Neuronal stem cell (in vitro differentiated cells): ENCODE data around the gene DPPA2.
"Not testable (repeated sequence)": the region's sequence is repeated elsewhere in the genome, so short reads cannot be mapped to it uniquely, and the experiment has no call there.

Experiments
- DNase-seq: peaks from one replicate; pipeline ENCODE4 v3.0.0-alpha.2; 2013; ENCODE audit warnings: low spot score
- H2AFZ ChIP-seq: one replicate; pipeline ENCODE4 v1.6.1; 2013; ENCODE audit warnings: mild to moderate bottlenecking, low read length, inconsistent platforms
- H2AK5ac ChIP-seq: 2 replicates; pipeline ENCODE4 v1.6.1; 2013; ENCODE audit warnings: low read depth, mild to moderate bottlenecking, inconsistent platforms, low read length, moderate library complexity, mixed read lengths
- H2BK120ac ChIP-seq: 2 replicates; pipeline ENCODE4 v1.6.1; 2013; ENCODE audit warnings: low read depth, mild to moderate bottlenecking, inconsistent platforms, low read length, moderate library complexity, mixed read lengths
- H2BK12ac ChIP-seq: one replicate; pipeline ENCODE4 v1.6.1; 2013; ENCODE audit warnings: low read length, inconsistent platforms
- H2BK15ac ChIP-seq: 2 replicates; pipeline ENCODE4 v1.6.1; 2013; ENCODE audit warnings: mild to moderate bottlenecking, low read length, inconsistent platforms, mixed read lengths
- H2BK5ac ChIP-seq: one replicate; pipeline ENCODE4 v1.6.1; 2013; ENCODE audit warnings: inconsistent platforms, mild to moderate bottlenecking, low read length, moderate library complexity
- H3K14ac ChIP-seq: one replicate; pipeline ENCODE4 v1.6.1; 2013; ENCODE audit warnings: low read length, inconsistent platforms
- H3K18ac ChIP-seq: 2 replicates; pipeline ENCODE4 v1.6.1; 2013; ENCODE audit warnings: low read length, inconsistent platforms
- H3K23ac ChIP-seq: 2 replicates; pipeline ENCODE4 v1.6.1; 2013; ENCODE audit warnings: low read depth, mild to moderate bottlenecking, mixed read lengths, low read length, inconsistent platforms; ENCODE audit not compliant: poor library complexity
- H3K27ac ChIP-seq: replicated peaks from 3 replicates; pipeline ENCODE4 v1.5.1; 2013; ENCODE audit warnings: low read length, inconsistent platforms
- H3K27me3 ChIP-seq, 3 experiments: 2 replicates each; pipeline ENCODE4 v1.6.1; 2013; ENCODE audit warnings: low read length in 3 of 3, mild to moderate bottlenecking in 2 of 3, inconsistent platforms in 1 of 3, low read depth in 1 of 3, mixed read lengths in 1 of 3, moderate library complexity in 1 of 3; ENCODE audit not compliant: control insufficient read depth in 3 of 3, insufficient read depth in 3 of 3
- H3K36me3 ChIP-seq, 2 donors: replicated peaks in 1 of 2; 2 replicates each; pipeline ENCODE4 v1.6.1; 2013; ENCODE audit warnings: low read length in 2 of 2; ENCODE audit not compliant: control insufficient read depth in 2 of 2, insufficient read depth in 2 of 2
- H3K4ac ChIP-seq: 2 replicates; pipeline ENCODE4 v1.6.1; 2013; ENCODE audit warnings: inconsistent platforms, mild to moderate bottlenecking, low read length, moderate library complexity
- H3K4me1 ChIP-seq, 2 donors: 1 replicate in 1 of 2; 2 replicates in 1 of 2; pipeline ENCODE4 v1.6.1; 2013; ENCODE audit warnings: low read length in 2 of 2, low read depth in 1 of 2; ENCODE audit not compliant: control insufficient read depth in 2 of 2, insufficient read depth in 1 of 2
- H3K4me2 ChIP-seq: one replicate; pipeline ENCODE4 v1.6.1; 2013; ENCODE audit warnings: mild to moderate bottlenecking, low read length, inconsistent platforms; ENCODE audit not compliant: insufficient read depth, poor library complexity, severe bottlenecking
- H3K4me3 ChIP-seq, 2 donors: 2 replicates each; pipeline ENCODE4 v1.5.1; 2013; ENCODE audit warnings: low read length in 2 of 2, mild to moderate bottlenecking in 2 of 2, inconsistent platforms in 1 of 2, moderate library complexity in 1 of 2
- H3K79me1 ChIP-seq: one replicate; pipeline ENCODE4 v1.6.1; 2013; ENCODE audit warnings: low read depth, mild to moderate bottlenecking, inconsistent platforms, low read length, moderate library complexity
- H3K9ac ChIP-seq: one replicate; pipeline ENCODE4 v1.6.1; 2013; ENCODE audit warnings: mild to moderate bottlenecking, low read depth, low read length, inconsistent platforms; ENCODE audit not compliant: poor library complexity
- H3K9me3 ChIP-seq, 2 donors: replicated peaks in 1 of 2; 2 replicates each; pipeline versions ENCODE3 to v1.6.1; 2013; ENCODE audit warnings: low read length in 2 of 2, mild to moderate bottlenecking in 2 of 2, inconsistent platforms in 1 of 2, low read depth in 1 of 2, mixed read lengths in 1 of 2, moderate library complexity in 1 of 2; ENCODE audit not compliant: control insufficient read depth in 2 of 2, insufficient read depth in 1 of 2
- H4K8ac ChIP-seq: one replicate; pipeline ENCODE4 v1.6.1; 2013; ENCODE audit warnings: low read depth, mild to moderate bottlenecking, inconsistent platforms, low read length, moderate library complexity
- H4K91ac ChIP-seq: one replicate; pipeline ENCODE4 v1.6.1; 2013; ENCODE audit warnings: low read length, low read depth, mild to moderate bottlenecking, inconsistent platforms; ENCODE audit not compliant: poor library complexity
- WGBS, 2 donors: extraction: QIAGEN DNeasy Blood & Tissue Kit; methylation state at CpG; one replicate each; pipeline ENCODE4 v1.1.7; 2013; ENCODE audit warnings: missing lambda C conversion rate in 2 of 2, mixed read lengths in 1 of 2; ENCODE audit not compliant: insufficient read length in 2 of 2, insufficient replicate concordance in 1 of 2; ENCODE audit errors: extremely low coverage in 2 of 2; 5-methylcytosine and 5-hydroxymethylcytosine counted together

DPPA2 gene

DNA sequence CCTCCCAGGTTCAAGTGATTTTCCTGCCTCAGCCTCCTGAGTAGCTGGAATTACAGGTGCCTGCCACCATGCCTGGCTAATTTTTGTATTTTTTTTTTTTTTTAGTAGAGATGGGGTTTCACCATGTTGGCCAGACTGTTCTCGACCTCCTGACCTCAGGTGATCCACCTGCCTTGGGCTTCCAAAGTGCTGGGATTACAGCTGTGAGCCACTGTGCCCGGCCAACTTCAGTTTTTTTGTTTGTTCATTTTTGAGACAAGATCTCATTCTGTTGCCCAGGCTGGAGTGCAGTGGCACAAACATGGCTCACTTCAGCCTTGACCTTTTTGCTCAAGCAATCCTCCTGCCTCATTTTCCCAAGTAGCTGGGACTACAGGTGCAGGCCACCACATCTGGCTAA, 42.5 kb upstream of the DPPA2 start:
- DNase-seq, H4K8ac ChIP-seq, H3K4ac ChIP-seq, H3K23ac ChIP-seq, H4K91ac ChIP-seq, H3K14ac ChIP-seq, H3K4me2 ChIP-seq, H2BK5ac ChIP-seq, H2AK5ac ChIP-seq, H2AFZ ChIP-seq, H3K9ac ChIP-seq, H2BK15ac ChIP-seq, H3K4me3 ChIP-seq, H2BK12ac ChIP-seq, H3K9me3 ChIP-seq, H3K27ac ChIP-seq, H3K36me3 ChIP-seq, H3K27me3 ChIP-seq, H3K79me1 ChIP-seq: not testable (repeated sequence)
- Histone ChIP-seq H3K18ac (peak overlapping the region; percentile 25), H2BK120ac (peak overlapping the region; percentile 53), H3K4me1 (peaks cover 5 to 13% of the 10 kb centered on the region in 2 donors)
- no CpG with 5 or more reads among the region's 2 CpGs for WGBS, 2 donors

GRCh38 chr3:109356442-109357155, 40.3 kb upstream of the DPPA2 start:
- no peak overlapping the region for H3K4me2 ChIP-seq
- H3K36me3 ChIP-seq = no peaks in the 10 kb centered on the region
- H3K4me3 ChIP-seq = no peak overlapping the region
- H3K27me3 ChIP-seq = no peaks in the 10 kb centered on the region
- no peak overlapping the region for H4K8ac ChIP-seq
- H2BK12ac ChIP-seq = no peak overlapping the region
- peak overlapping the region; percentile 90 for H3K27ac ChIP-seq
- no peak overlapping the region for H3K4ac ChIP-seq
- DNase-seq = no peak
- WGBS, 2 donors = no CpG with 5 or more reads among the region's 3 CpGs
- no peak overlapping the region for H2BK5ac ChIP-seq
- H3K18ac ChIP-seq = no peak overlapping the region
- no peak overlapping the region for H2AK5ac ChIP-seq
- H3K23ac ChIP-seq = no peak overlapping the region
- peaks cover 10 to 28% of the 10 kb centered on the region in 2 donors for H3K4me1 ChIP-seq
- H3K79me1 ChIP-seq = no peaks in the 10 kb centered on the region
- H2AFZ ChIP-seq = no peak overlapping the region
- H3K9me3 ChIP-seq = no peaks in the 10 kb centered on the region
- no peak overlapping the region for H2BK15ac ChIP-seq
- H3K14ac ChIP-seq = no peak overlapping the region
- no peak overlapping the region for H2BK120ac ChIP-seq
- no peak overlapping the region for H3K9ac ChIP-seq
- H4K91ac ChIP-seq = no peak overlapping the region

- Histone ChIP-seq H3K14ac (no peak overlapping the region), H3K4me3 (peak overlapping the region in 1 of 2 donors; percentile 35), H2AK5ac (no peak overlapping the region), H3K79me1 (no peaks in the 10 kb centered on the region), H2BK5ac (no peak overlapping the region), H2BK12ac (no peak overlapping the region), H3K27ac (peak overlapping the region; percentile 90), H3K36me3 (no peaks in the 10 kb centered on the region), H3K4me2 (peak overlapping the region; percentile 30), H3K27me3 (no peaks in the 10 kb centered on the region), H4K91ac (no peak overlapping the region), H3K18ac (no peak overlapping the region), H3K23ac (no peak overlapping the region), H3K9me3 (no peaks in the 10 kb centered on the region), H2BK15ac (no peak overlapping the region), H2AFZ (no peak overlapping the region), H4K8ac (no peak overlapping the region), H2BK120ac (no peak overlapping the region), H3K4ac (no peak overlapping the region), H3K9ac (no peak overlapping the region), H3K4me1 (peaks cover 10 to 28% of the 10 kb centered on the region in 2 donors)
- peak; percentile 58 for DNase-seq
- WGBS, 2 donors = no CpG with 5 or more reads among the region's 8 CpGs
Observed at GRCh38 chr3:109355625-109356441, 39.5 kb upstream of the DPPA2 start.

GRCh38 chr3:109353057-109353456, 36.7 kb upstream of the DPPA2 start:
- Histone ChIP-seq H2AK5ac (no peak overlapping the region), H3K79me1 (no peaks in the 10 kb centered on the region), H3K9me3 (no peaks in the 10 kb centered on the region), H3K4me2 (no peak overlapping the region), H3K27me3 (no peaks in the 10 kb centered on the region), H3K36me3 (no peaks in the 10 kb centered on the region), H3K18ac (no peak overlapping the region), H3K23ac (no peak overlapping the region), H3K14ac (no peak overlapping the region), H3K4me1 (peaks cover 13 to 30% of the 10 kb centered on the region in 2 donors), H2AFZ (no peak overlapping the region), H4K8ac (no peak overlapping the region), H2BK15ac (no peak overlapping the region), H3K4me3 (no peak overlapping the region), H3K4ac (no peak overlapping the region), H2BK5ac (no peak overlapping the region), H3K9ac (no peak overlapping the region), H4K91ac (no peak overlapping the region), H3K27ac (no peak overlapping the region), H2BK12ac (no peak overlapping the region), H2BK120ac (no peak overlapping the region)
- DNase-seq = no peak
- WGBS, 2 donors = no CpG with 5 or more reads among the region's 2 CpGs
